HG02642 (cell line): ENCODE results near the gene NR3C2.

Experiments
- ATAC-seq: cut with Tn5 transposase; IDR thresholded peaks from one replicate; pipeline ENCODE4 v1.9.1; 2021; ENCODE audit warnings: mild to moderate bottlenecking; ENCODE audit not compliant: unreplicated experiment, poor library complexity

The NR3C2 gene

DNA sequence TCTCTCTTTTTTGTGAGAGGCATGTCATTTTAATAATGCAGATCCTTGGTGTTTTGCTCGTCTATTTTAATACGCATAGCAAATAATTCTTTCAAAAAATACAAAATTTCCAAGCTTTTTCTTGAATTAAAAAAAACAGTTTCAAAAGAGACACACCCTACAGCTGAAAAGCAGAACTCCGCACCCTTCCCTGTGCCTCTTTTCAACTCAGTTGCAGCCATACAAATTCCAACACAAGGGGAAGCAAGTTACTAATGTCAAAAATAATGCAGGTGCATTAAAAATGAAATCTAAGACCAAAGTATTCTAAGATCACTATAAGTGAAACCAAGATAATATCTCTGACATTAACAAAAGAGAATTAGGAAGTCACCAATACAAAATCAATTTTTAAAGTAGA, 66.6 kb downstream of the NR3C2 start:
- ATAC-seq, result no peak

DNA sequence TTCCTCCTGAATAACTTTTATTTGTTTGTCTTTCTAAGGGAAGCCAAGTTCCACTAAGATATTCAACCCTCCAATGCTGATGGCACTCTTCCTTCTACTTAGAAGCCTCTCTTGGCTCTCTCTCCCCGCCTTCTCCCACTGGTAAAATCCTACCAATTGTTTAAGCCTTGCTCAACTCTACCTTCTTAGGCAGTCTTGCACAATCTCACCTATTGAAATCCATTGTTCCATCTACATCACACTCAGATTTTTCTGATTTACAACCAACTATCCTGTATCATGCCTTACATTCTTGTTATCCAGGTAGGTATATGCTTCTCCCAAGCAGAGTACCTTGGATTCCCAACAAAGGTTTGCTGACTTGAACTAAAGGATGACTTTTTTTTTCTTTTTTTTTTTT, 69.1 kb downstream of the NR3C2 start:
- no peak for ATAC-seq

DNA sequence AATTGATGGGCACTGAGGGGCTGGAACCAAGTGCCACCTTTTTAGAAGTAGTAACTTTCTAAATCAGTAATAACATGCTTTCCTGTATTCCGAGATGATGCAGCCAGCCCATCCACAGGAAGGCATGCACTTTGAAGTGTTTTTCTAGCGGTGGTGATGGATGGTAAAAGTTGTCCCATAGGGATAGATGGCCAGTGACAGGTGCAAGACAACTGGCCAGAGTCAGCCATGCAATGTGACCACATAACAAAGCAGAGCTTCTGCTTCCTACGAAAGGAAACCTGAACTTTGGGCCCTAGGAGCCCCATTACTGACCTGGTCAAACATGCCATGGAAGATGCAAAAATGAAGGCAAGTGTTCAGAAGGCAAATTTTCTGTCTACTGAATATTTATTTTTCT, 72.3 kb downstream of the NR3C2 start:
- ATAC-seq, result no peak

DNA sequence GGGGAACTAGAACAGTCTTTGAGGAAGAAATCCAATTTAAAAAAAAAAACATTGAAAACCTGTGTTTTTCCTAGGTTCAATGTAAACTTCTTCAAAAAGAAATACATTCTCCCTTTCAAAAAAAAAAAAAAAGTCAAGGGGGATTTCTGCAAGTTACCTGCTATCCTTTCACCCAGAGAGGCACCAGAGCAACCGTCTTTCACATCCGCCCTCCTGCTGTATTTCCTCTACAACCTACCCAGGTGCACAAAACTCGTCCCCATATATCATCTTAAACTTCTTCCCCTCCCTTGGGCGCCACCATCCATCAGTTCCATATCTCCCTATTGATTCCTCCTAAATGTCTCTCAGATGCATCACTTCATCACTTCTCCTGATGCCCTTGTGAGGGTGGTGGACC, 74.5 kb downstream of the NR3C2 start:
- ATAC-seq, result no peak

DNA sequence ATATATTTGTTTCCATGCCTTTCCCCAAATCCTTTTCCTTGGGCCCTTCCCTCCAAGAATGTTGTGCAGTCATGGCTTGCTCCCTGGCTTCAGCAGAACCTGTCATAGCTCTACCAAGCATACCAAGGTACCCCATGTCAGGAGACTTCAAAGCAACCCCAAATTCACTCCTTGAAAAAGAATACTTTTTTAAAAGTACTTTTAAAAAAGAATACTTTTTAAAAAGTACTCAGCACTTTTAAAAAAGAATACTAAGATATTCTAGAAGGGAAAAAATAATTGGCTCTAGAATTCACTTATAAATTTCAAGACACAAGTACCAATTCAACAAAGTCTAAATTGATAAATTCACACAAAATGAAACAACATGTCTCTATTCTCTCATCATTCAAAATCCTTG, 76.0 kb downstream of the NR3C2 start:
- no peak for ATAC-seq

DNA sequence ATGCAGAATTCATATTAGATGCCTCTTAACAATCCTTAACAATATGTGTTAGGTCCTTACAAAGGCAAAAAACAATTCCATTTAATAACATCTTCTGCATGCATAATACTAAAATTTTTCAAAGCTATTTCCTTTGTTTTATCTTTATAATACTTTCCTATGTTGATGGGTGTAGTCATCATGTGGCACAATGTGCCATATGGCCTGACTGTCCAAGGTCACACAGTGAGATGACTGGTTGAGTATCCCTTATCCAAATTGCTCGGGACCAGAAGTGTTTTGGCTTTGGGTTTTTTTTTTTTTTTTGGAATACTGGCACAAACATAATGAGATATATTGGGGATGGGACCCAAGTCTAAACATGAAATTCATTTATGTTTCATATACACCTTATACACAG, 77.7 kb downstream of the NR3C2 start:
- ATAC-seq, result no peak

DNA sequence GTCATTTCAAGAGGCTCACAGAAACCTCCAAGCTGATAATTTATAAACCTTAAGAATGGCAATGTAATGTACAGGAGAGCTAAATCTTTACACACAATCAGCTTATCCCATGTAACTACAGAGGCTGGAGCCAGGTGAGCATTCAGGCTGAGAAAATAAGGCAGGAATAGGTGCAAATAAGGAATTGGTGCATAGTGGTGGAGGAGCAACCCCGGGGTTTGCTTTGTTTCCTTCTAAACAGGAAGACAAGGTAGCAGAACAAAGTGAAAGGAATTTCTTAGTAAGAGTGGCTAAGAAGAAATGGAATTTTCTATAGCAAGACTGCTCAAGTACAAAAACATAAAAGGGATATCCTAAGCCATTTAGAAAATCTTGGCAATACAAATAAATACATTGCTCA, 82.4 kb downstream of the NR3C2 start:
- no peak for ATAC-seq

DNA sequence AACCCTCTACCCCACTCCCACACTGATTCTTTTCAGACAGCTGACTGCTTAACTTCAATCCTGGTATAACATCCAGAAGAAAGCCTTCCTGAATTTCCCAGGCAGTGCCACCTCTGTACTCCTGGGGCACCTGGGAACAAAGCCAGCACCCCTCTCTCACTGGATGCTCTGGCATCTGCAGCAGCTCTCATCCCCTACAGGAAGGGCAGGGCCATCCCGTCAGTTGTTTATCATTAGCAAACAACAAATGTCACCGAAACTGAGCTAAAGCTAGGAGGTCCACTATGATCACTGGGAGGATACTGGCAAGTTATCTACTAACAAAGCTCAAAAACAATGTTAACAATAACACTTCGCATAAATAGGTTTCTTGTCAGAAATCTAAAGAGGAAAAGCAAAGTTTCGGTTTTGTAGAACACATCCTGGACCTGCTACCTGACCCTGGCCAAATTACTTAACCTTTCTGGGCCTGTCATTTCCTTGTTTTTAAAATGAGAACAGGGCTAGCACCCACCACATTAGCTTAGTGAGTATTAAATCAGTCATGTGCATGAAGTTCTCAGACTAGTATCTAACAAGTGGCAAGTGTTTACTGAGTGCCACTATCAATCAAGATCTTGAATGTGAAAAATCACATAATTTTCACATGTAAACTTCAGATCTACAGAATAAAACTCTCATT, 86.6 kb downstream of the NR3C2 start:
- ATAC-seq, result no peak

DNA sequence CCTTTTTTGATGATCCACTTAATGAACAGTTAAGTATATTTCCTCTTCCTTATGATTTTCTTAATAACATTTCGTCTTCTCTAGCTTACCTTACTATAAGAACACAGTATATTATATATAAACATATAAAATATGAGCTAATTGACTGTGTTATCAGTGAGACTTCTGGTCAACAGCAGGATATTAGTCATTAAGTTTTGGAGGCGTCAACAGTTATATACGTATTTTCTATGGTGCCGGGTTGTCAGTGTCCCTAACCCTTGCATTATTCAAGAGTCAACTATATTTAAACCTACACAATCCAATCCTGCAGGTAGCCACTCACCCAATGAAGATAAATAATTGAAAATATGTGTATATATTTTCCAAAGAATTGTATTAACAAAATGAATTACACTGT, 88.0 kb downstream of the NR3C2 start:
- no peak for ATAC-seq

DNA sequence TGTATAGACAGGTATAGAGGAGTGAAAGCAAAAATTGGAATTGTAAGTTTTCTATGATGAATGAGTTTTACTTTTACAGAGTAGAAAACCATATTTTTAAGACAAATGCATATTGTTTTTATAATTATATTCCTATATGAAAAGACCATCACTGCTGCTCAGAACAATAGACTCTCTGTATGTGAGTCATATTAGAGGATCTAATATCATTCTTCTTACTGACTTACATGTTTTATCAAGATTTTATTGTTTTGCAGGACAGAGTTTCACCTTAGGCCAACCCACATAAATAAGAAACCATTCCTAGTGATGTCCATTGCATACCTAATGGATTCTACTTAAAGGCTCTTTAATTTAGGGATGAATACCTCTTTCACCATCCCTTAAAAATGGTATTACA, 88.6 kb downstream of the NR3C2 start:
- no peak for ATAC-seq

DNA sequence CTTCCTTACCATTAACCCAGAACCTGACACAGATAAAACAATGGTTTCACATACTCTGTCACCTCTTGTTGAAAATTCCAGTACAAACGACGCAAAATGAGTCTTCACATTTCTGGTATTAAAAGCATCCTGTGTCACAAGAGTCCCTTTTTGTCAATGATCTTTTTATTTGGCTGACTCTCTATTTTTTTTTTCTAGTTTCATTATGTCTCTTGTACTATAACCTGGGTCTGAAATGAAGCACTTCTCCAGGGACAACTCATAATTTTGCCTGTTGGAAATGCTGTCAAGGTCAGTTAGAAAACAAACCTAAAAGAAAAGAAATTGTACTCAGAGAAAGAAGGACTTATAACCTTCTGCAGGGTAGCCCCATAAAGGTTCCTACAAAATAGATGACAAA, 93.1 kb downstream of the NR3C2 start:
- ATAC-seq, result no peak

DNA sequence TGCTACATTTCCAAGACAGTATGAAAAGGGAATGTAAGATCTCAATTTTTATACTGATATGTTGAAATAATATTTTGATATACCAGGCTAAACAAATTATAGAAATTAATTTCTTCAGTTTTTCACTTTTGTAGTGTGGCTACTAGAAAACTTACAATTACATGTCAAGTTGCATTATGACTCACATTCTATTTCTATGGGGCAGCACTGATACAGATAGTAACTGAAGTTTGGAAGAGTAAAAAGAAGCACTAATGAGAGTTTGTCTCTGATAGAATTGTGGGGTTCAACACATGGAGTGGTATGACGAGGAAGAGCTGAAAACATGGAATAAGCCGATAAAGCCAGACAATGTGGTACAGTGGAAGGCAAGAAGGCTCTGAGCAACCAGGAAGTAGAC, 95.6 kb downstream of the NR3C2 start:
- ATAC-seq, result no peak

DNA sequence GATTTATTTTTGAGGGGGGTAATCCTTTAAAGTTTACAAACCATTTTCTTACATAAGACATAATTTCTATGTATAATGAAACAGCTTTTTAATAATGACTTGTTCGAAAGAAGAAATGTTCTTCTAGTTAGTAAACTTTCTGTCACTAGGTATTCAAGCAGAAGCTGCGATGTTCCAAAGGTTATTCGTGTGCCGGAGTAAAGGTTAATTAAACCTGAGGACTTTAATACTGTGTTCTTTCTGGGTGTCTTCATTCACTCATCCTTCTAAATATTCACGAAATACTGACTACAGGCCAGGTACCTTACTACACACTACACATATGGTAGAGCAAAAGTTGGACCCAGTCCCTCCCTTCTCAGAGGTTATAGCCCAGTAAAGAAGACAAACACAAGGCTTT, 96.7 kb downstream of the NR3C2 start:
- ATAC-seq, result no peak

DNA sequence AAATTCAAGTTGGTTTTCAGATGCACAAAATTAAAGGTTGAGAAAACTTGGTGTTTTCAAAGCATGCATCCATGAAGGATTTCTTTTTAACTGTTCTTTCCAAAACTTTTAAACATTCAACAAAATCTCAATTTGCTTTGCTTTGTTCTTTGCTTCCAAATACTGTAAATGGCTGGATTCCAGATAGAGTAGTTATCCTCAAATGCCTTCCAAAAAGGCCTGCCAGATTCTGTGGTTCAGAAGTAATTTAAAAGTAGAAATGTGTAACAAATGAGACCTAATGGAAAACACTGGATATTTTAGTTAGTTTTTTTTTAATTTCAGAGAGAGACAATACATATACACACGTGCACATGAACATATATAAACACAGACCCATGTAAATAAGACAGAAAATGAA, 97.3 kb downstream of the NR3C2 start:
- ATAC-seq, result no peak

DNA sequence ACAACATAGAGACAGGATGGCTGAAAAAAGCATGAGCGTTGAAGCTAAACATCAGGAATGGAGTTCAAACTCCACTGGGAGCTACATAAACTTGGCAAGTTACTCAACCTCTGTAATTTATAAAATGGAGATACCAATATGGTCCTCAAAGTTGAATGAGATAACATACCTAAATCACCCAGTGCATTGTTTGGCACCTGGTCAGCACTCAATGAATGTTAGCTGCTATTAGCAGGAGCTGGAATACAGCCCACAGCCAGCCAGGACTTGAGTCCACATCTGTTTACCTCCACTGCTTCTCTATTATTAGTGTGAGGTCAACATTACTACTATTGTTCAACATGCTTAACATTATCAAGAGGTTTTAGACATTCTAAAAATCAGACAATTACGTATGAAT, 97.9 kb downstream of the NR3C2 start:
- ATAC-seq, result no peak

DNA sequence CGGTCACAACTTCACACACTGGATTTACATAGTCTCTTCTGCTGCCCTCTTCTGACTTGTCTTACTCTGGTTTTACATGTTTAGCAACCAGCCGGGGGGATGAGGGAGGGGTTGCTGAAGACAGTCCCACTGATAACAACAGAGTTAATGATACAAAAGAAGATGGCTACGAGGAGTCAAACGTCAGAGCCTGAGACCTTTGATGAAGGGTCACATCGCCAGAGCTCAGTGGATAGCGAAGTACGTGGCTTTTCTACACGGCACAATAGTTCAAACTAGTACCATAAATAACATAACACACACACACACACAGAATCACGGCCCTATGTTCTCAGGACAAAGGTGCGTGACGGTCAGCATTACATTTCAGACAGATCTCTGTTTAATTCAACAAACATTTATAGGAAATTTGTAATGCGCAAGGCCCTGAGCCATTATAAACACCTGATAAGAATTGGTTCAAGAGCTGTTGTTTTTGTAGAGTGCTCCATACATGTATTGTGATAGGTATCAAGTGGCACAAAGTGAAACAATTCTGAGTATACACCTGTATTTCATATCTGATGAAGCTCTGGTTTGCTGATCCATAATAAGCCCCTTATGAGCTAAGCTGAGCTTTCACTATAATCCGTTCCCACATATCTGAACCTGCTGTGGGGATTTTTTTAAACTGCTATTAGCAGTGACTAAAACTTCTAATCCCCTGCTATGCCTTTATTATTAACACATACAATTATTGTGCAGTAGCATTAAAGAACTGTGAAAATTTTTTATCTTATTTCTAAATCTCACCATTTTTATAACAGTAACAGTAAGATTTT, 100.0 kb downstream of the NR3C2 start:
- no peak for ATAC-seq

DNA sequence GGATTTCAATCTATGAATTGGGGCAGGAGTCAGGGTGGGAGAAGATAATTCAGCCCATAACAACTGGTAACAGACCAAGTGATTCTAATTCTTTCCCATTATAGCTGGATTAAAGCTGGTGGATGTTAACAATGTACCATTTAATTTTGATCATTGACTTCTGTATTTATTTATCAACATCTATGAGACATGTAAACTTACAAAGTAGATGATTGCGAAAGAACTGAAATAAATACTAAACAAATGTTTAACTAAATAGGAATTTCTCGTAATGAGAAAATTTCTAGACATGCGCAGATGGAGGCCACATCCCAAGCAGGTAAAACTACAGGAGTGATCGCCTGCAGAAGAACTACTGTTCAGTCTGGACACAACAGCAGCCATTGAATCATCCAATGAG, 107.1 kb downstream of the NR3C2 start:
- no peak for ATAC-seq

DNA sequence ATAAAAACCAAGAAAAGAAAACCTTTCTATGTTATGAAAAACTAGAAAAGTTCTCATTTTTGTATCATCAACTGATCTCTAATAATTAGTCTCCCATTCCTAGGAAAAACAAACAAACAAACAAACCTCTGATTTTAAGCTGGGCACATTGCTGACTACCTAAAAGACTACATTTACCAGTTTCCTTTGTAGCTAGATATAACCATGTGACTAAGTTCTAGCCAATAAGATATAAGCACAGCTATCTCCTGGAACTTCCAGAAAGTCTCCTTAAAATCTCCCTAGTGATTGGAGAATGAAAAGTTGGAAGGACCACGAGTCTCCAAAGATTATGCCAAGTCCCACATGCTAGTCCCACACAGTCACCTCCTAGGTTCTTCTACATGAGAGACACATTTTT, 108.9 kb downstream of the NR3C2 start:
- ATAC-seq, result no peak

DNA sequence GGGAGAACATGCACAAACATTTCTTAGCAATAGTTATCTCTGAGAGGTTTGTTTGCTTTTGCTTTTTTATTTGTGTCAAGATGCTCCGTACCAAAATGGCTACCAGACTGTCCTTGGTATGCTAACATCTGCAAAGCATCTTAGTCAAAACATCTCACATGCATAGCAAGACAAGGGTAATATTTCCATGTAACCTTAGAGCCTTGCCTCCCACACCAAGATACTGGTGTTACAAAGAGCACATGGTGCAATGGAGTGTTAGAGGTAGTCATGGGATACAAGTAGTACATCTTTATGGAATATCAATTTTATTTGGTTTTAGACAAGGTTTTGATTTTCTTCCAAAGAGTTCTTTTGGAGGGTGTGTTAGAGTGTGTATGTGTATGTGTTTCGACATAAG, 109.7 kb downstream of the NR3C2 start:
- no peak for ATAC-seq

DNA sequence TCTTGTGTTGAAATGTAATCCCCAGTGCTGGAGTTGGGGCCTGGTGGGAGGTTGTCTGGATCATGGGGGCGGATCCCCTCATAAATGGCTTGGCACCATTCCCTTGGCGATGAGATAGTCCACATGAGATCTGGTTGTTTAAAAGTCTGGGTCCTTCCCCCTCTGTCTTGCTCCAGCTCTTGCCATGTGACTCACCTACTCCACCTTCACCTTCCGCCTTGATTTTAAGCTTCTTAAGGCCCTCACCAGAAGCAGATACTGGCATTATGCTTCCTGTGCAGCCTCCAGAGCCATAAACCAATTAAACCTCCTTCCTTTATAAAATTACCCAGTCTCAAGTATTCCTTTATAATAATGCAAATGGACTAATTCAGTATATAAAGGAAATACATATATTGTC, 111.5 kb downstream of the NR3C2 start:
- no peak for ATAC-seq

DNA sequence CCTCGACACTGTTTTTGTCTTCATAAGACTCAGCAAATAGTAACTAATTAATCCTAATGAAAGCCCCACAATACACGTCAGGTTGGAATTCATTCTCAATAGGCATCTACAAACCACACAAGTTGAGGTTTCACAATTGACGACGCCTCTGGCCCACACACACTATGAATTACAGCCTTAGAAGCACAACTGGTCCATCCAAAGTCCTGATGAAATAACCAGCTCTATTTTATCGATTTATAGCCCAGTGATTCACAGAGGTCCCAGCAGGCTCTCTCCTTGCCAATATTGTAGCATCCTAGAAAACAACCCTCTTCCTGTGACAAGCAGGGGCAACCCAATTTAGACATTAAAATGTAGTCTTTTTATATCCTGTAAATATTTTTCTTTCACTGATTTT, 112.1 kb downstream of the NR3C2 start:
- no peak for ATAC-seq

DNA sequence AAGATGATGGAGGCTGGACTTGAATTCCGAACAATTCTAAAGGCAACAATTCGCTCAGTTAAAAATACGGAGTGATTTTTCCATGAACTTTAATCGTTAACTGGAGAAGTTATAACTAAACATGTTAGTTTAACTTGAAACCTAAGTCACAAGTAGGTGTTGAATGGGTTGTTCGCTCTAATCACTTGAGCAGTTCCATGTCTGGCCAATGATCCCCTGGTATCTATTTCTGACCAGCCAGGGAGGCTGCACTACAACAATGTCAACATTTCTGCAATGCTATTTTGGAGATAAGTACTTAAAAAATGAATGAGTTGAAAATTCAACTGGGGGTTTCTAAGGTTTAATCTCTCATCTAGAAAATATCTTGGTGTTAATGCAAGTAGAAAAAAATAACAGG, 112.5 kb downstream of the NR3C2 start:
- ATAC-seq, result no peak
